Measurements from ENCODE around the gene PCDHGB1.
"Not testable (repeated sequence)": the region's sequence is repeated elsewhere in the genome, so short reads cannot be mapped to it uniquely, and the experiment has no call there.

GRCh38 chr5:141332571-141332970 lies 17.3 kb upstream of the PCDHGB1 start:
- not testable (repeated sequence) for TF ChIP-seq CTCF (IDR thresholded peaks at IDR 0.05; ENCODE audit: insufficient read depth, low read length); SPI1 (IDR thresholded peaks at IDR 0.05; ENCODE audit: borderline replicate concordance, low read depth); POLR2AphosphoS5 (IDR thresholded peaks at IDR 0.05; ENCODE audit: low read depth); GABPA (IDR thresholded peaks at IDR 0.05; ENCODE audit: low read depth)
